HEK293 (cell line): ENCODE data around the gene CAND1.

Experiments used
- CTCF ChIA-PET: fragments of 350-600 bp; formaldehyde crosslinking; extraction: SDS; loops from one replicate; lab custom pipeline; 2021; ENCODE audit warnings: antibody characterized with exemption; lab: Yijun Ruan, JAX
- POLR2A ChIA-PET: fragments of 300-600 bp; formaldehyde crosslinking; extraction: SDS; loops from one replicate; lab custom pipeline; 2020; ENCODE audit warnings: antibody characterized with exemption, inconsistent platforms; lab: Yijun Ruan, JAX
- H3K27ac ChIP-seq: fragments of 200-500 bp; sonication (Bioruptor generic); 2 replicates; pipeline ENCODE4 v1.5.1; 2014; ENCODE audit warnings: low read depth, low read length, control low read depth, inconsistent platforms; ENCODE audit errors: extremely low read depth
- H3K36me3 ChIP-seq, 2 experiments: fragments of 200-500 bp in 1 of 2; sonication (Bioruptor generic) in 1 of 2; 1 replicate in 1 of 2; 2 replicates in 1 of 2; pipeline ENCODE4 v1.5.1; 2014 to 2017; ENCODE audit warnings: inconsistent platforms in 2 of 2, low read length in 2 of 2; ENCODE audit not compliant: control insufficient read depth in 2 of 2, insufficient read depth in 1 of 2
- H3K4me1 ChIP-seq: fragments of 200-500 bp; sonication (Bioruptor generic); 2 replicates; pipeline ENCODE4 v1.5.1; 2014; ENCODE audit warnings: mild to moderate bottlenecking, low read length, inconsistent platforms; ENCODE audit not compliant: control insufficient read depth, insufficient read depth
- H3K4me3 ChIP-seq: 2 replicates; pipeline ENCODE4 v1.5.1; 2011; ENCODE audit warnings: low read depth, mild to moderate bottlenecking, control low read depth, low read length, moderate library complexity
- H3K9me3 ChIP-seq: fragments of 200-500 bp; sonication (Bioruptor generic); 2 replicates; pipeline ENCODE4 v1.5.1; 2014; ENCODE audit warnings: low read depth, low read length, inconsistent platforms; ENCODE audit not compliant: control insufficient read depth, insufficient read depth
- GLI4 ChIP-seq: fragments of 450-650 bp; formaldehyde crosslinking; IDR thresholded peaks from 2 replicates; pipeline ENCODE4 v1.5.1; 2016; ENCODE audit warnings: missing biosample characterization, missing genetic modification characterization
- GLIS1 ChIP-seq: fragments of 450-650 bp; formaldehyde crosslinking; IDR thresholded peaks from 2 replicates; pipeline ENCODE4 v1.5.1; 2016; ENCODE audit warnings: missing biosample characterization, missing genetic modification characterization
- KLF10 ChIP-seq: fragments of 450-650 bp; IDR thresholded peaks from 2 replicates; pipeline ENCODE4 v1.5.1; 2018; ENCODE audit warnings: missing biosample characterization, mild to moderate bottlenecking, missing genetic modification characterization
- REPIN1 ChIP-seq: fragments of 450-650 bp; formaldehyde crosslinking; IDR thresholded peaks from 2 replicates; pipeline ENCODE4 v1.5.1; 2017; ENCODE audit warnings: missing biosample characterization, missing genetic modification characterization, low read depth
- ZBTB11 ChIP-seq: fragments of 450-650 bp; formaldehyde crosslinking; conservative IDR thresholded peaks from 2 replicates; pipeline ENCODE4 v1.5.1; 2016; ENCODE audit warnings: low read depth, missing biosample characterization, missing genetic modification characterization
- ZFP3 ChIP-seq: fragments of 450-650 bp; formaldehyde crosslinking; IDR thresholded peaks from 2 replicates; pipeline ENCODE4 v1.5.1; 2016; ENCODE audit warnings: low read depth, missing biosample characterization, missing genetic modification characterization
- ZNF146 ChIP-seq: fragments of 450-650 bp; formaldehyde crosslinking; IDR thresholded peaks from 2 replicates; pipeline ENCODE4 v1.5.1; 2016; ENCODE audit warnings: missing biosample characterization, missing genetic modification characterization
- ZNF274 ChIP-seq, 2 experiments: fragments of 200-500 bp in 1 of 2; fragments of 450-650 bp in 1 of 2; sonication (Bioruptor generic) in 1 of 2; formaldehyde crosslinking in 1 of 2; IDR thresholded peaks; 2 replicates each; pipeline versions ENCODE4 v1.5.1 to v1.6.1; 2014 to 2016; ENCODE audit warnings: borderline replicate concordance in 1 of 2, inconsistent platforms in 1 of 2, low read length in 1 of 2, missing biosample characterization in 1 of 2, missing genetic modification characterization in 1 of 2
- ZNF324 ChIP-seq: fragments of 450-650 bp; formaldehyde crosslinking; IDR thresholded peaks from 2 replicates; pipeline ENCODE4 v1.5.1; 2016; ENCODE audit warnings: missing biosample characterization, missing genetic modification characterization
- ZNF580 ChIP-seq: fragments of 450-650 bp; formaldehyde crosslinking; IDR thresholded peaks from 2 replicates; pipeline ENCODE4 v1.5.1; 2016; ENCODE audit warnings: missing biosample characterization, missing genetic modification characterization
- ZNF624 ChIP-seq: fragments of 450-650 bp; formaldehyde crosslinking; IDR thresholded peaks from 2 replicates; pipeline ENCODE4 v1.5.1; 2017; ENCODE audit warnings: missing biosample characterization, missing genetic modification characterization
- ZNF785 ChIP-seq: fragments of 450-650 bp; formaldehyde crosslinking; IDR thresholded peaks from 2 replicates; pipeline ENCODE4 v1.5.1; 2016; ENCODE audit warnings: missing biosample characterization, missing genetic modification characterization
- ZNF830 ChIP-seq: fragments of 450-650 bp; IDR thresholded peaks from 2 replicates; pipeline ENCODE4 v1.5.0; 2018; ENCODE audit warnings: missing biosample characterization, missing genetic modification characterization, low read depth, mild to moderate bottlenecking, moderate library complexity
- TF ChIP-seq, protein P1 (sequence below): fragments of 450-650 bp; formaldehyde crosslinking; IDR thresholded peaks from 2 replicates; pipeline ENCODE4 v1.5.1; 2016; ENCODE audit warnings: missing biosample characterization, missing genetic modification characterization
- TF ChIP-seq, protein P2 (sequence below): fragments of 450-650 bp; formaldehyde crosslinking; IDR thresholded peaks from 2 replicates; pipeline ENCODE4 v1.5.0; 2017; ENCODE audit warnings: missing biosample characterization, missing genetic modification characterization, borderline replicate concordance
- TF ChIP-seq, protein P3 (sequence below): fragments of 450-650 bp; formaldehyde crosslinking; IDR thresholded peaks from 2 replicates; pipeline ENCODE4 v1.5.1; 2016; ENCODE audit warnings: missing biosample characterization, missing genetic modification characterization, borderline replicate concordance

The CAND1 gene

DNA sequence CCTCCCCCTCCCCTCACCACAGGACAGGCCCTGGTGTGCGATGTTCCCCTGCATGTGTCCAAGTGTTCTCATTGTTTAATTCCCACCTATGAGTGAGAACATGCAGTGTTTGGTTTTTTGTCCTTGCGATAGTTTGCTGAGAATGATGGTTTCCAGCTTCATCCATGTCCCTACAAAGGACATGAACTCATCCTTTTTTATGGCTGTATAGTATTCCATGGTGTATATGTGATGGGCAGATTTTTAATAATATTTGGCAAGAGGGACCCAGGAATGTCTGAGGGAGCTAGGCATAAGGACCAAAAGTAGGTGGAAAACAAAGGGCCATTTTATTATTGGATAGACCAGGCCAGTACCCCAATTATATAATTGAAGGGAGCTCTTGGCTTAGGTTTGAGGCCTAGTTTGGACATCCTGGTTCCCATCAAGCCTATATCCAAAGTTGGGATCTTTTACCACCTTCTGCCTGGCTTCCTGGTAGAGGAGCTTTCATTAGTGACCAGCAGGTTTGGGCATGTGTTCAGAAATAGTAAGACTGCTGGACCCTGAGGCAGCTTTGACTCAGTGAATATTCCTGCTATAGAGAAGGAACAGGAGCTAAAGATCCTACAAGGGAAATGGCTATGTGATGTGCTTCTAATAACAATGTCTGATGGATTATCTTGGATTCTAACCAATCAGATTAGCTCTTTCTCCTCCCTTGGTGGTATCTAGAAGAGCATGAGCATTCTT, 76.0 kb downstream of the CAND1 start:
- TF ChIP-seq GLIS1 (tag by site-specific recombination): no peak
- no peak for TF ChIP-seq ZNF830 (tag by site-specific recombination)
- TF ChIP-seq, protein P1, sequence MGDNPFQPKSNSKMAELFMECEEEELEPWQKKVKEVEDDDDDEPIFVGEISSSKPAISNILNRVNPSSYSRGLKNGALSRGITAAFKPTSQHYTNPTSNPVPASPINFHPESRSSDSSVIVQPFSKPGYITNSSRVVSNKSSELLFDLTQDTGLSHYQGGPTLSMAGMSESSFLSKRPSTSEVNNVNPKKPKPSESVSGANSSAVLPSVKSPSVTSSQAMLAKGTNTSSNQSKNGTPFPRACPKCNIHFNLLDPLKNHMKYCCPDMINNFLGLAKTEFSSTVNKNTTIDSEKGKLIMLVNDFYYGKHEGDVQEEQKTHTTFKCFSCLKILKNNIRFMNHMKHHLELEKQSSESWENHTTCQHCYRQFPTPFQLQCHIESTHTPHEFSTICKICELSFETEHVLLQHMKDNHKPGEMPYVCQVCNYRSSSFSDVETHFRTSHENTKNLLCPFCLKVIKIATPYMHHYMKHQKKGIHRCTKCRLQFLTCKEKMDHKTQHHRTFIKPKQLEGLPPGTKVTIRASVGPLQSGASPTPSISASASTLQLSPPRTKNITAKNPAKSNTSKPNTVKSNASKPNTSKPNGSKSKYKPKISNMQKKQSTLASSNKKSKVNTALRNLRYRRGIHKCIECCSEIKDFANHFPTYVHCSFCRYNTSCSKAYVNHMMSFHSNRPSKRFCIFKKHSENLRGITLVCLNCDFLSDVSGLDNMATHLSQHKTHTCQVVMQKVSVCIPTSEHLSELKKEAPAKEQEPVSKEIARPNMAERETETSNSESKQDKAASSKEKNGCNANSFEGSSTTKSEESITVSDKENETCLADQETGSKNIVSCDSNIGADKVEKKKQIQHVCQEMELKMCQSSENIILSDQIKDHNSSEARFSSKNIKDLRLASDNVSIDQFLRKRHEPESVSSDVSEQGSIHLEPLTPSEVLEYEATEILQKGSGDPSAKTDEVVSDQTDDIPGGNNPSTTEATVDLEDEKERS (tag by site-specific recombination): 0 out of 2 replicates have a peak, but pooled peaks have one; percentile 25
- peak; percentile 82 for TF ChIP-seq ZNF146 (tag by site-specific recombination)
- 0 out of 2 replicates have a peak, but pooled peaks have one; percentile 22 for TF ChIP-seq ZNF580
- TF ChIP-seq ZNF274 (IDR thresholded peaks at IDR 0.05; ENCODE audit: low read length): no peak
- TF ChIP-seq ZNF274 (tag by site-specific recombination; IDR thresholded peaks at IDR 0.05; ENCODE audit: borderline replicate concordance): no peak
- TF ChIP-seq, protein P2, sequence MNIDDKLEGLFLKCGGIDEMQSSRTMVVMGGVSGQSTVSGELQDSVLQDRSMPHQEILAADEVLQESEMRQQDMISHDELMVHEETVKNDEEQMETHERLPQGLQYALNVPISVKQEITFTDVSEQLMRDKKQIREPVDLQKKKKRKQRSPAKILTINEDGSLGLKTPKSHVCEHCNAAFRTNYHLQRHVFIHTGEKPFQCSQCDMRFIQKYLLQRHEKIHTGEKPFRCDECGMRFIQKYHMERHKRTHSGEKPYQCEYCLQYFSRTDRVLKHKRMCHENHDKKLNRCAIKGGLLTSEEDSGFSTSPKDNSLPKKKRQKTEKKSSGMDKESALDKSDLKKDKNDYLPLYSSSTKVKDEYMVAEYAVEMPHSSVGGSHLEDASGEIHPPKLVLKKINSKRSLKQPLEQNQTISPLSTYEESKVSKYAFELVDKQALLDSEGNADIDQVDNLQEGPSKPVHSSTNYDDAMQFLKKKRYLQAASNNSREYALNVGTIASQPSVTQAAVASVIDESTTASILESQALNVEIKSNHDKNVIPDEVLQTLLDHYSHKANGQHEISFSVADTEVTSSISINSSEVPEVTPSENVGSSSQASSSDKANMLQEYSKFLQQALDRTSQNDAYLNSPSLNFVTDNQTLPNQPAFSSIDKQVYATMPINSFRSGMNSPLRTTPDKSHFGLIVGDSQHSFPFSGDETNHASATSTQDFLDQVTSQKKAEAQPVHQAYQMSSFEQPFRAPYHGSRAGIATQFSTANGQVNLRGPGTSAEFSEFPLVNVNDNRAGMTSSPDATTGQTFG (tag by site-specific recombination): no peak
- TF ChIP-seq REPIN1 (tag by site-specific recombination): no peak
- TF ChIP-seq, all 188 proteins: peak for 3
- Histone ChIP-seq H3K4me3 (no peak overlapping the region), H3K27ac (no peak overlapping the region), H3K36me3 (no peaks in the 10 kb centered on the region), H3K9me3 (no peaks in the 10 kb centered on the region), H3K4me1 (no peaks in the 10 kb centered on the region)
- ChIA-PET POLR2A (no interaction called here), CTCF (interaction anchor here (0.9 kb wide), 1 partner anchor 184 kb away, joined by 3 read pairs; no protein-coding TSS in a partner anchor)

- H3K4me1 ChIP-seq: no peaks in the 10 kb centered on the region
- TF ChIP-seq GLI4 (tag by site-specific recombination) (no peak), ZNF624 (tag by site-specific recombination) (no peak), ZFP3 (tag by site-specific recombination) (no peak), ZNF324 (tag by site-specific recombination) (no peak), ZNF785 (no peak), ZBTB11 (tag by site-specific recombination) (no peak), KLF10 (no peak)
- TF ChIP-seq, protein P3, sequence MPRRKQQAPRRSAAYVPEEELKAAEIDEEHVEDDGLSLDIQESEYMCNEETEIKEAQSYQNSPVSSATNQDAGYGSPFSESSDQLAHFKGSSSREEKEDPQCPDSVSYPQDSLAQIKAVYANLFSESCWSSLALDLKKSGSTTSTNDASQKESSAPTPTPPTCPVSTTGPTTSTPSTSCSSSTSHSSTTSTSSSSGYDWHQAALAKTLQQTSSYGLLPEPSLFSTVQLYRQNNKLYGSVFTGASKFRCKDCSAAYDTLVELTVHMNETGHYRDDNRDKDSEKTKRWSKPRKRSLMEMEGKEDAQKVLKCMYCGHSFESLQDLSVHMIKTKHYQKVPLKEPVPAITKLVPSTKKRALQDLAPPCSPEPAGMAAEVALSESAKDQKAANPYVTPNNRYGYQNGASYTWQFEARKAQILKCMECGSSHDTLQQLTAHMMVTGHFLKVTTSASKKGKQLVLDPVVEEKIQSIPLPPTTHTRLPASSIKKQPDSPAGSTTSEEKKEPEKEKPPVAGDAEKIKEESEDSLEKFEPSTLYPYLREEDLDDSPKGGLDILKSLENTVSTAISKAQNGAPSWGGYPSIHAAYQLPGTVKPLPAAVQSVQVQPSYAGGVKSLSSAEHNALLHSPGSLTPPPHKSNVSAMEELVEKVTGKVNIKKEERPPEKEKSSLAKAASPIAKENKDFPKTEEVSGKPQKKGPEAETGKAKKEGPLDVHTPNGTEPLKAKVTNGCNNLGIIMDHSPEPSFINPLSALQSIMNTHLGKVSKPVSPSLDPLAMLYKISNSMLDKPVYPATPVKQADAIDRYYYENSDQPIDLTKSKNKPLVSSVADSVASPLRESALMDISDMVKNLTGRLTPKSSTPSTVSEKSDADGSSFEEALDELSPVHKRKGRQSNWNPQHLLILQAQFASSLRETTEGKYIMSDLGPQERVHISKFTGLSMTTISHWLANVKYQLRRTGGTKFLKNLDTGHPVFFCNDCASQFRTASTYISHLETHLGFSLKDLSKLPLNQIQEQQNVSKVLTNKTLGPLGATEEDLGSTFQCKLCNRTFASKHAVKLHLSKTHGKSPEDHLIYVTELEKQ (tag by site-specific recombination): no peak
- ChIA-PET POLR2A (no interaction called here), CTCF (no interaction called here)
- H3K36me3 ChIP-seq: no peaks in the 10 kb centered on the region
- no peak overlapping the region for H3K4me3 ChIP-seq
- H3K9me3 ChIP-seq: no peaks in the 10 kb centered on the region
- no peak overlapping the region for H3K27ac ChIP-seq
Measured at GRCh38 chr12:67348683-67349082, 79.5 kb downstream of the CAND1 start.
